Aorta (tissue), 5 donors: ENCODE data around the gene GPR27. TPM values are rescaled to one million over a fixed set of nuclear protein-coding genes. Genes with fewer than 3 reads are reported as not detected.

Experiments
- ATAC-seq: fragments of 200-7000 bp; cut with Tn5 transposase; one replicate; pipeline ENCODE4 v1.9.1; 2022; ENCODE audit warnings: moderate library complexity; ENCODE audit not compliant: low FRiP score
- DNase-seq, 2 donors: peaks; one replicate each; pipeline ENCODE4 v3.0.0-alpha.2; 2020
- H3K27ac ChIP-seq, 2 donors: one replicate each; pipeline ENCODE4 v1.5.1; 2013; ENCODE audit warnings: low read length in 2 of 2, mild to moderate bottlenecking in 2 of 2, moderate library complexity in 2 of 2, control low read depth in 1 of 2, inconsistent platforms in 1 of 2, low read depth in 1 of 2
- H3K27me3 ChIP-seq, 2 donors: one replicate each; pipeline ENCODE4 v1.6.1; 2013; ENCODE audit warnings: control low read depth in 1 of 2, low read length in 1 of 2, mild to moderate bottlenecking in 1 of 2, moderate library complexity in 1 of 2; ENCODE audit not compliant: insufficient read depth in 2 of 2, control insufficient read depth in 1 of 2
- H3K36me3 ChIP-seq, 2 donors: one replicate each; pipeline ENCODE4 v1.6.1; 2013; ENCODE audit warnings: control low read depth in 1 of 2, low read length in 1 of 2, mild to moderate bottlenecking in 1 of 2; ENCODE audit not compliant: insufficient read depth in 2 of 2, control insufficient read depth in 1 of 2
- H3K4me1 ChIP-seq, 2 donors: one replicate each; pipeline ENCODE4 v1.6.1; 2013; ENCODE audit warnings: low read length in 2 of 2, control low read depth in 1 of 2, mild to moderate bottlenecking in 1 of 2, moderate library complexity in 1 of 2; ENCODE audit not compliant: insufficient read depth in 2 of 2, control insufficient read depth in 1 of 2
- H3K4me3 ChIP-seq, 2 donors: one replicate each; pipeline ENCODE4 v1.5.1; 2013; ENCODE audit warnings: low read length in 2 of 2, control low read depth in 1 of 2, mild to moderate bottlenecking in 1 of 2
- H3K9me3 ChIP-seq: one replicate; pipeline ENCODE4 v1.6.1; 2013; ENCODE audit warnings: mild to moderate bottlenecking, low read length; ENCODE audit not compliant: control insufficient read depth
- WGBS, 2 donors: extraction: QIAGEN DNeasy Blood & Tissue Kit; methylation state at CpG; one replicate each; pipeline ENCODE4 v1.1.7; 2013; 5-methylcytosine and 5-hydroxymethylcytosine counted together
- intact Hi-C, 2 donors: fragments of 100-400 bp; cut with DNase I; formaldehyde crosslinking; loops; one replicate each; pipeline versions ENCODE4 v1.14.2 to v1.15.0; 2022
- polyA plus RNA-seq, 2 donors: library from polyadenylated mRNA; stranded (reverse); fragments of 200-250 nt; gene quantifications; one replicate each; pipeline ENCODE4 v1.2.3, GENCODE V29; 2013
- total RNA-seq, 2 donors: library from RNA; stranded (reverse); fragmentation: NEBNext Ultra II Directional; extraction: Animal tissue kit (Norgen Biotek cat#: 25700); gene quantifications; one replicate each; pipeline ENCODE4 v1.2.1, GENCODE V29; 2021
- donor health status: healthy with polysubstance abuse.
- donor health status: Bipolar disorder and iron deficiency.
- donor health status: DM: no; HTN: no; CAD: no.
- donor health status: DM: no; HTN: no; CAD: no.
- donor health status: DM: yes; HTN: yes; CAD: no.

GPR27 gene
- total and polyA plus RNA-seq, 4 donors, result 0.67 to 2.1 (median 1.6) TPM; not detected in 1

GRCh38 chr3:71744738-71745137 is 8.9 kb upstream of the GPR27 start:
- H3K9me3 ChIP-seq, result no peaks in the 10 kb centered on the region
- no peak for ATAC-seq
- 88 to 90% methylated on average over 3 of the region's 3 CpGs for WGBS, 2 donors
- H3K4me3 ChIP-seq, result no peak overlapping the region
- DNase-seq, result no peak
- no peaks in the 10 kb centered on the region for H3K4me1 ChIP-seq
- H3K36me3 ChIP-seq, result no peaks in the 10 kb centered on the region
- intact Hi-C loops, result no loop called here
- H3K27me3 ChIP-seq, result no peaks in the 10 kb centered on the region
- H3K27ac ChIP-seq, result no peak overlapping the region

- intact Hi-C loops, result no loop called here
- no peak overlapping the region for H3K27ac ChIP-seq
- no peaks in the 10 kb centered on the region for H3K9me3 ChIP-seq
- no peaks in the 10 kb centered on the region for H3K4me1 ChIP-seq
- no peak for ATAC-seq
- no peak overlapping the region for H3K4me3 ChIP-seq
- no peak for DNase-seq
- no peaks in the 10 kb centered on the region for H3K27me3 ChIP-seq
- WGBS, 2 donors, result 94 to 97% methylated on average over 4 of the region's 4 CpGs
- H3K36me3 ChIP-seq, result no peaks in the 10 kb centered on the region
These were observed 2.1 kb upstream of the GPR27 start for GRCh38 chr3:71751602-71752001.

- DNase-seq, result no peak
- H3K27ac ChIP-seq, result no peak overlapping the region
These were observed 589 bp upstream of the GPR27 start for GRCh38 chr3:71752831-71753700.

GRCh38 chr3:71754610-71755253 is 1.1 kb downstream of the GPR27 start:
- ATAC-seq (no peak), DNase-seq (no peak)
- WGBS, 2 donors, result 25 to 29% methylated on average over 64 to 65 of the region's 65 CpGs
- Histone ChIP-seq H3K4me3 (no peak overlapping the region), H3K27me3 (no peaks in the 10 kb centered on the region), H3K9me3 (no peaks in the 10 kb centered on the region), H3K27ac (no peak overlapping the region), H3K4me1 (no peaks in the 10 kb centered on the region), H3K36me3 (no peaks in the 10 kb centered on the region)
- intact Hi-C loops, result no loop called here

More at GRCh38 chr3:71752831-71753700, 589 bp upstream of the GPR27 start:
- ATAC-seq, result no peak
- Histone ChIP-seq H3K27me3 (no peaks in the 10 kb centered on the region), H3K36me3 (no peaks in the 10 kb centered on the region), H3K4me3 (peak overlapping the region; percentile 57 to 66), H3K4me1 (no peaks in the 10 kb centered on the region), H3K9me3 (no peaks in the 10 kb centered on the region)
- 20 to 27% methylated on average over 50 to 68 of the region's 68 CpGs for WGBS, 2 donors
- intact Hi-C loops, result no loop called here

- ATAC-seq, result no peak
- Histone ChIP-seq H3K27ac (no peak overlapping the region), H3K36me3 (no peaks in the 10 kb centered on the region), H3K4me3 (no peak overlapping the region), H3K4me1 (no peaks in the 10 kb centered on the region), H3K27me3 (no peaks in the 10 kb centered on the region), H3K9me3 (no peaks in the 10 kb centered on the region)
- DNase-seq, result no peak
- intact Hi-C loops, result loop anchor here in 1 of 2 donors (1.0 kb wide), 1 partner anchor 11 kb away; no protein-coding TSS in a partner anchor
- 96 to 100% methylated on average over 2 of the region's 2 CpGs for WGBS, 2 donors
These were observed 4.4 kb downstream of the GPR27 start for GRCh38 chr3:71758091-71758490.

GRCh38 chr3:71759401-71759800 is 5.7 kb downstream of the GPR27 start:
- no peak overlapping the region for H3K4me3 ChIP-seq
- 86 to 89% methylated on average over 5 of the region's 5 CpGs for WGBS, 2 donors
- no peaks in the 10 kb centered on the region for H3K27me3 ChIP-seq
- no peak for ATAC-seq
- intact Hi-C loops, result no loop called here
- no peaks in the 10 kb centered on the region for H3K4me1 ChIP-seq
- no peaks in the 10 kb centered on the region for H3K36me3 ChIP-seq
- no peaks in the 10 kb centered on the region for H3K9me3 ChIP-seq
- no peak for DNase-seq
- H3K27ac ChIP-seq, result no peak overlapping the region

GRCh38 chr3:71760140-71760539 is 6.5 kb downstream of the GPR27 start:
- intact Hi-C loops, result no loop called here
- Histone ChIP-seq H3K27ac (no peak overlapping the region), H3K4me3 (no peak overlapping the region), H3K27me3 (no peaks in the 10 kb centered on the region), H3K9me3 (no peaks in the 10 kb centered on the region), H3K36me3 (no peaks in the 10 kb centered on the region), H3K4me1 (no peaks in the 10 kb centered on the region)
- DNase-seq (no peak), ATAC-seq (no peak)
- 91 to 96% methylated on average over 1 of the region's 1 CpG for WGBS, 2 donors

- Histone ChIP-seq H3K9me3 (no peaks in the 10 kb centered on the region), H3K36me3 (no peaks in the 10 kb centered on the region), H3K4me3 (no peak overlapping the region), H3K27ac (no peak overlapping the region), H3K27me3 (no peaks in the 10 kb centered on the region), H3K4me1 (no peaks in the 10 kb centered on the region)
- 81 to 82% methylated on average over 5 of the region's 5 CpGs for whole genome bisulfite sequencing, 2 donors
- no peak for DNase-seq
- intact Hi-C loops, result no loop called here
- no peak for ATAC-seq
These were observed 9.8 kb downstream of the GPR27 start for GRCh38 chr3:71763426-71763825.

- no peak for DNase-seq
- 60 to 63% methylated on average over 5 of the region's 5 CpGs for WGBS, 2 donors
- peaks cover 3 to 4% of the 10 kb centered on the region in 2 donors for H3K27me3 ChIP-seq
These were observed 17.5 kb downstream of the GPR27 start for GRCh38 chr3:71771126-71771525.

More at GRCh38 chr3:71771126-71771525, 17.5 kb downstream of the GPR27 start:
- H3K36me3 ChIP-seq, result no peaks in the 10 kb centered on the region
- no peaks in the 10 kb centered on the region for H3K9me3 ChIP-seq
- H3K4me3 ChIP-seq, result no peak overlapping the region
- no peaks in the 10 kb centered on the region for H3K4me1 ChIP-seq
- intact Hi-C loops, result no loop called here
- no peak overlapping the region for H3K27ac ChIP-seq
- no peak for ATAC-seq
